ENCODE measurements around the gene CADPS2. TPM values are rescaled to one million over a fixed set of nuclear protein-coding genes. Genes with fewer than 3 reads are reported as not detected.

The CADPS2 gene
- total and polyA plus RNA-seq, 8 donors, result 7.7 to 27.3 (median 18.6) TPM

DNA sequence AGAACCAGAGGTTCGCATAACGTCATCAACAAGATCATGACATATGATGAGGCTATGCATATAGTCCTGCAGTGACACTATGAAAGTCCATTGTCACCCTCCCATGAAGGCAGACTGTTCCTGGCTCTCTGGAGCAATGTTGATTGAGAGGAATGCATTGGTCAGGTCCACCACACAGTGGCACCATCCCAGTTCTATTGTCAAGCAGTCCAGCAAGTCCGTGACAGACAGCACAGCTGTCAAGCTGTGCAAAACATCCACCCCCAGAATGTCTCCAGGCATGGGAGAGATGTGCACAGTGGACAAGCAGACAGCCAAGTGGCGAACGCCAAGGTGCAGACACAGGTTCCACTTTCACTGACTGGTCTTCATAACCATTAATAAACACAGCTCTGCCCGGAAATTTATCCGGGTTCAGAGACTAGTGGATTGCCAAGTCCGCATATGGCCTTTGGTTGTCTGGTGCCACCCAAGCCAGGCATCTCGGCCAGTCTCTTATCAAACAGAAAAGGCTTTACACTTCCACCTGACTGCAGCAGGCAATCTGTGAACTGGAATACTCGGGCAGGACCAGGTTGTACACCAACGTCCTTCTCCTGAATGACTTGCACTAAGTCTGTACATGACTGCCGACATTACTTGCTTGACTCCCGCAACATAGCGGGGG lies 194.6 kb downstream of the CADPS2 start:
- Histone ChIP-seq H3K9me3 (no peaks in the 10 kb centered on the region), H3K4me1 (no peaks in the 10 kb centered on the region), H3K36me3 (no peaks in the 10 kb centered on the region), H3K27me3 (no peaks in the 10 kb centered on the region), H3K4me3 (no peak overlapping the region), H3K27ac (no peak overlapping the region)
- no peak for TF ChIP-seq CTCF (IDR thresholded peaks at IDR 0.05)
- no peak for FAIRE-seq
- no peak for DNase-seq
- no peak for ATAC-seq
- WGBS, 2 donors, result 88% methylated on average over 14 of the region's 14 CpGs
- intact Hi-C loops (cut with DNase I), result no loop called here

DNA sequence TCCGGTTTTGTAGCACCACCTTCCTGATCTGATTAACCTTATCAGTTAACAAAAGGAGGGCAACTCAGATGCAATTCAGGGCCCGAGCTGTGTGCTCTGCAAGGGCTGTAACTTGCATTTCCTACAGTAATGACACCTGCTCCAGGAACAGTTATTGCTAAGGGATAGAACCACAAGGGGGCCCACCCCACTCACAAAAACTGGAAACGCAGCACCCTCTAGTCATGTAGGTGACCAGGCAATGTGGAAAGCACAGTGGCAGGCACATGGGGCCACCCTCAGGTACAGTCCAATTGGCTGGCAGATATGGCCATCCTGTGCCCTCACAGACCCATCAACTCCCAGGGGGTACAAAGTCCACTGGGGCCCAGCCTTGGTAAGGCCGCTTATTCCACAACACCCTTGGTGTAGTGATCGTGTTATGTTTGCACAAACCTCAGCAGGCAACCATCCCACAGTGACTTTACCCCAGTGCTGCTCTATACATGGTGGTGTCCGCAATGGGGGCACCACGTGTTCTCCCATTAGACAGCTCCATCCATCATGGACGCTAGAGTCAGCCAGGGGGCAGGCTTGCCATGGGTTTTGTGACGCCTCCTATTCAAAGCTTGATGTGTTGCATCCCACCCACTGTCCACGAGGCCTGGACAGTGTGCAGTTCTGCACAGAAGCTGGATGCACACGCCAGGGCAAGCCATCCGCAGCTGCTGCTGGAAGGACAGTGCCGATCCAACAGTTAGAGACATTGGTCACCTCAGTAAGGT lies 196.7 kb downstream of the CADPS2 start:
- 92 to 94% methylated on average over 13 of the region's 13 CpGs for WGBS, 2 donors
- TF ChIP-seq CTCF (IDR thresholded peaks at IDR 0.05), result no peak
- H3K27me3 ChIP-seq, result no peaks in the 10 kb centered on the region
- H3K27ac ChIP-seq, result no peak overlapping the region
- intact Hi-C loops (cut with DNase I), result no loop called here
- H3K4me1 ChIP-seq, result peaks cover 3 to 6% (median 5%) of the 10 kb centered on the region in 3 donors
- DNase-seq (no peak), FAIRE-seq (no peak), ATAC-seq (no peak)
- no peaks in the 10 kb centered on the region for H3K9me3 ChIP-seq
- H3K36me3 ChIP-seq, result no peaks in the 10 kb centered on the region
- H3K4me3 ChIP-seq, result no peak overlapping the region

- intact Hi-C loops (cut with DNase I), result no loop called here
- peak in 1 of 4 donors; percentile 25 for ATAC-seq
- no peak overlapping the region for H3K27ac ChIP-seq
- no peak for TF ChIP-seq CTCF (IDR thresholded peaks at IDR 0.05)
- no peak for DNase-seq
- H3K9me3 ChIP-seq, result no peaks in the 10 kb centered on the region
- WGBS, 2 donors, result 64 to 75% methylated on average over 6 of the region's 6 CpGs
- no peak overlapping the region for H3K4me3 ChIP-seq
- no peak for FAIRE-seq
- no peaks in the 10 kb centered on the region for H3K36me3 ChIP-seq
- no peaks in the 10 kb centered on the region for H3K27me3 ChIP-seq
- H3K4me1 ChIP-seq, result peaks cover 6 to 11% (median 9%) of the 10 kb centered on the region in 3 donors
Observed at GRCh38 chr7:122688400-122688998, 197.8 kb downstream of the CADPS2 start.

DNA sequence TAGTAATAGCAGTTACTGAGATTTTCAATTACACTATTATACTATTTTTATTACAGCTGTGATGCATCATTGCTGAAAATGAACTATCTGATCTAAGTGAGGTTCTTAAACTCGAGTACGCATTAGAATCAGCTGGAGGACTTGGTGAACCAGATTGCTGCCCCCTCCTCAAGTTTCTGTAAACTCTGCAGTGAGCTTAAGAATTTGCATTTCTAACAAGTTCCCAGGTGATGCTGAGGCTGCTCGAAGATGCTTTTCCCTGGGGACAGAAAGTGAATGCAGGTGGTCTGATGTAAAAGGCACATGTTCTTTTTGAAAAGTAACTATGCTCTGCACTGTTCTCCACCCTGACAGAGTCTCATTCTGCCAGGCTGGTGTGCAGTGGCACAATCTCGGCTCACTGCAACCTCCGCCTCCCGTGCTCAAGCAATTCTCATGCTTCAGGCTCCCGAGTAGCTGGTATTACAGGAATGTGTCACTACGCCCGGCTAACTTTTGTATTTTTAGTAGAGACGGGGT lies 199.8 kb downstream of the CADPS2 start:
- H3K27ac ChIP-seq, result no peak overlapping the region
- FAIRE-seq (no peak), DNase-seq (no peak), ATAC-seq (no peak)
- peaks cover 6 to 11% (median 9%) of the 10 kb centered on the region in 3 donors for H3K4me1 ChIP-seq
- no peak for TF ChIP-seq CTCF (IDR thresholded peaks at IDR 0.05)
- H3K9me3 ChIP-seq, result no peaks in the 10 kb centered on the region
- intact Hi-C loops (cut with DNase I), result no loop called here
- H3K27me3 ChIP-seq, result no peaks in the 10 kb centered on the region
- WGBS, 2 donors, result 86 to 94% methylated on average over 10 of the region's 10 CpGs
- no peak overlapping the region for H3K4me3 ChIP-seq
- H3K36me3 ChIP-seq, result no peaks in the 10 kb centered on the region

Measured in pancreas (tissue), 10 donors.